SK-N-SH (cell line): Measurements from ENCODE around the gene STAT2. TPM values are rescaled to one million over a fixed set of nuclear protein-coding genes. Genes with fewer than 3 reads are reported as not detected.

Experiments
- CTCF ChIA-PET: fragments of 300-600, 350-600 bp; formaldehyde crosslinking; extraction: SDS; loops from one replicate; lab custom pipeline; 2021; lab: Yijun Ruan, JAX
- POLR2A ChIA-PET: fragments of 350-600 bp; sonication (Branson Sonifier 250); formaldehyde crosslinking; extraction: SDS; loops from one replicate; lab custom pipeline; 2020; ENCODE audit warnings: antibody characterized with exemption, inconsistent platforms; lab: Yijun Ruan, JAX
- DNase-seq: peaks from one replicate; pipeline ENCODE4 v3.0.0; 2012
- H2AFZ ChIP-seq: fragments of 200-600 bp; sonication (generic); 2 replicates; pipeline ENCODE4 v1.8.1; 2016; ENCODE audit warnings: antibody characterized with exemption, mild to moderate bottlenecking, low read depth
- H3F3A ChIP-seq: fragments of 200-600 bp; sonication (generic); replicated peaks from 2 replicates; pipeline ENCODE3; 2016; ENCODE audit warnings: antibody characterized with exemption, mild to moderate bottlenecking; ENCODE audit not compliant: insufficient read depth
- H3K27ac ChIP-seq, 2 experiments: fragments of 200-500 bp in 1 of 2; fragments of 200-600 bp in 1 of 2; sonication (Bioruptor generic) in 1 of 2; sonication (generic), shearing (Covaris generic) in 1 of 2; 2 replicates each; pipeline versions ENCODE4 v1.5.1 to v1.6.1; 2014 to 2016; ENCODE audit warnings: low read depth in 2 of 2, inconsistent platforms in 1 of 2, low read length in 1 of 2, mild to moderate bottlenecking in 1 of 2, mixed read lengths in 1 of 2
- H3K27me3 ChIP-seq: fragments of 200-600 bp; sonication (generic), shearing (Covaris generic); 2 replicates; pipeline ENCODE4 v1.6.1; 2016; ENCODE audit warnings: mixed run types; ENCODE audit not compliant: insufficient read depth
- H3K36me3 ChIP-seq, 2 experiments: fragments of 200-500 bp in 1 of 2; fragments of 200-600 bp in 1 of 2; sonication (Bioruptor generic) in 1 of 2; sonication (generic) in 1 of 2; replicated peaks in 1 of 2; 2 replicates each; pipeline versions ENCODE3 to v1.5.1; 2014 to 2016; ENCODE audit warnings: low read length in 1 of 2, mild to moderate bottlenecking in 1 of 2; ENCODE audit not compliant: insufficient read depth in 2 of 2, control insufficient read depth in 1 of 2
- H3K4me1 ChIP-seq, 2 experiments: fragments of 200-500 bp in 1 of 2; fragments of 200-600 bp in 1 of 2; sonication (Bioruptor generic) in 1 of 2; sonication (generic), shearing (Covaris generic) in 1 of 2; 2 replicates each; pipeline versions ENCODE4 v1.5.1 to v1.6.1; 2014 to 2016; ENCODE audit warnings: low read depth in 1 of 2, low read length in 1 of 2, mixed run types in 1 of 2; ENCODE audit not compliant: insufficient read depth in 2 of 2, control insufficient read depth in 1 of 2
- H3K4me2 ChIP-seq: fragments of 200-600 bp; sonication (generic), shearing (Covaris generic); 2 replicates; pipeline ENCODE4 v1.6.1; 2017; ENCODE audit warnings: mixed run types
- H3K4me3 ChIP-seq, 2 experiments: fragments of 200-500 bp in 1 of 2; fragments of 200-600 bp in 1 of 2; sonication (Bioruptor generic) in 1 of 2; sonication (generic), shearing (Covaris generic) in 1 of 2; 2 replicates each; pipeline versions ENCODE4 v1.5.1 to v1.8.1; 2014 to 2016; ENCODE audit warnings: low read depth in 2 of 2, inconsistent platforms in 1 of 2, low read length in 1 of 2, mild to moderate bottlenecking in 1 of 2, mixed read lengths in 1 of 2, moderate library complexity in 1 of 2
- H3K79me2 ChIP-seq: fragments of 200-600 bp; sonication (generic); 2 replicates; pipeline ENCODE4 v1.8.1; 2017; ENCODE audit warnings: mild to moderate bottlenecking; ENCODE audit not compliant: insufficient read depth
- H3K9ac ChIP-seq: fragments of 200-600 bp; sonication (generic); 2 replicates; pipeline ENCODE4 v1.6.1; 2017; ENCODE audit warnings: mixed run types
- H3K9me2 ChIP-seq: fragments of 200-600 bp; sonication (generic); 2 replicates; pipeline ENCODE4 v1.6.1; 2017; ENCODE audit warnings: mixed run types
- H3K9me3 ChIP-seq: fragments of 200-600 bp; sonication (generic); 2 replicates; pipeline ENCODE4 v1.6.1; 2017; ENCODE audit warnings: mixed run types, mild to moderate bottlenecking, moderate library complexity
- H4K20me1 ChIP-seq: fragments of 200-600 bp; sonication (generic); 2 replicates; pipeline ENCODE4 v1.6.1; 2017; ENCODE audit warnings: mild to moderate bottlenecking, mixed run types; ENCODE audit not compliant: insufficient read depth
- CTCF ChIP-seq: fragments of 200-600 bp; sonication (generic); IDR thresholded peaks from 2 replicates; pipeline ENCODE4 v1.6.1; 2017; ENCODE audit warnings: antibody characterized with exemption, mild to moderate bottlenecking, moderate library complexity
- EP300 ChIP-seq, 2 experiments: IDR thresholded peaks; 2 replicates each; pipeline versions ENCODE4 v1.4.0 to v1.6.1; 2012; ENCODE audit warnings: borderline replicate concordance in 1 of 2, low read depth in 1 of 2, low read length in 1 of 2
- FOSL2 ChIP-seq: IDR thresholded peaks from 2 replicates; pipeline ENCODE4 v1.4.0; 2012; ENCODE audit warnings: low read depth, mild to moderate bottlenecking, moderate library complexity, borderline replicate concordance
- GABPA ChIP-seq: IDR thresholded peaks from 2 replicates; pipeline ENCODE4 v1.4.0; 2012; ENCODE audit warnings: low read depth, mild to moderate bottlenecking
- MXI1 ChIP-seq: IDR thresholded peaks from 2 replicates; pipeline ENCODE4 v1.6.1; 2012; ENCODE audit warnings: mild to moderate bottlenecking, low read depth, low read length, improper control_type of control experiment
- NFIC ChIP-seq: IDR thresholded peaks from 2 replicates; pipeline ENCODE4 v1.4.0; 2012; ENCODE audit warnings: borderline replicate concordance
- REST ChIP-seq: IDR thresholded peaks from 2 replicates; pipeline ENCODE4 v1.6.1; 2012; ENCODE audit warnings: mild to moderate bottlenecking, low read depth, low read length, moderate library complexity
- WGBS: methylation state at CpG from one replicate; pipeline ENCODE4 v1.1.6; 2017; ENCODE audit warnings: low lambda C conversion rate; 5-methylcytosine and 5-hydroxymethylcytosine counted together
- polyA plus RNA-seq, 3 experiments: library from polyadenylated mRNA; depleted of rRNA; stranded (reverse); fragments of >200 nt; gene quantifications; 2 replicates each; pipeline ENCODE4 v1.2.3, GENCODE V29; 2012
- TF ChIP-seq, protein P1 (sequence below): IDR thresholded peaks from 2 replicates; pipeline ENCODE4; 2012

Gene STAT2
- polyA plus RNA-seq, 1 of the 3 experiments (the other 2 are of a cell fraction): 58.1 TPM

- TF ChIP-seq CTCF: no peak
- TF ChIP-seq REST: no peak
- TF ChIP-seq GABPA: no peak
- no peak for TF ChIP-seq NFIC
- no peak for TF ChIP-seq FOSL2
- TF ChIP-seq, protein P1, sequence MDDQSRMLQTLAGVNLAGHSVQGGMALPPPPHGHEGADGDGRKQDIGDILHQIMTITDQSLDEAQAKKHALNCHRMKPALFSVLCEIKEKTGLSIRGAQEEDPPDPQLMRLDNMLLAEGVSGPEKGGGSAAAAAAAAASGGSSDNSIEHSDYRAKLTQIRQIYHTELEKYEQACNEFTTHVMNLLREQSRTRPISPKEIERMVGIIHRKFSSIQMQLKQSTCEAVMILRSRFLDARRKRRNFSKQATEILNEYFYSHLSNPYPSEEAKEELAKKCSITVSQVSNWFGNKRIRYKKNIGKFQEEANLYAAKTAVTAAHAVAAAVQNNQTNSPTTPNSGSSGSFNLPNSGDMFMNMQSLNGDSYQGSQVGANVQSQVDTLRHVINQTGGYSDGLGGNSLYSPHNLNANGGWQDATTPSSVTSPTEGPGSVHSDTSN: no peak
Observed at GRCh38 chr12:56389412-56389811, 29.5 kb upstream of the STAT2 start (continued).

DNA sequence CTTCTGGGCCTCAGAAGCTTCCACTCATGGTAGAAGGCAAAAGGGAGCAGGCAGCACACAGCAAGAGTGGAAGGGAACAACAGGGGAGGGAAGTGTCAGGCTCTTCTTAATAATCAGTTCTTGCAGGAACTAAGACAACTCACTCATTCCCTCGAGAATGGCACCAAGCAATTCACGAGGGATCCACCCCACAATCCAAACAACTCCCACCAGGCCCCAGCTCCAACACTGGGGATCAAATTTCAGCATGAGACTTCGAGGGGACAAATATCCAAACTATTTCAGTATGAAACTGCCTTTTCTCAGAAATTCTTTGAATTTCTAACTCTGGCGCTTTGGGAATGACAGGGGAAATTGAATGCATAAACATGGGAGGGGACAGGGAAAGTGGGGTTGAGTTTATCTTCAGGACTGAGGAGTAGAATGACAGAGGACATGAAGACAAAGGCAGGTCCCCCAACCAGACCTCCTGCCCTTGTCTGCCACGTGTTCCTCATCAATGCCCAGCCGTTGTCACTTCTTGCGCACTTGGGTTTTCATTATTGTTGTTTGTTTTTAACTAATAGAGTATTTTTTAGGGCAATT is 27.3 kb upstream of the STAT2 start:
- CTCF ChIA-PET: interaction anchor here (1.6 kb wide), 1 partner anchor 77 kb away, joined by 5 read pairs; no protein-coding TSS in a partner anchor
- Histone ChIP-seq H3K4me1 (no peaks in the 10 kb centered on the region), H3K4me2 (no peak overlapping the region), H3K9me2 (no peaks in the 10 kb centered on the region), H3K9me3 (no peaks in the 10 kb centered on the region), H3K27me3 (no peaks in the 10 kb centered on the region), H3F3A (no peaks in the 10 kb centered on the region), H3K27ac (no peak overlapping the region), H3K9ac (no peak overlapping the region), H2AFZ (no peak overlapping the region), H4K20me1 (no peaks in the 10 kb centered on the region), H3K79me2 (no peaks in the 10 kb centered on the region), H3K4me3 (no peak overlapping the region), H3K36me3 (no peaks in the 10 kb centered on the region)
- TF ChIP-seq MXI1: no peak
- no peak for TF ChIP-seq EP300 (IDR thresholded peaks at IDR 0.05; ENCODE audit: borderline replicate concordance in 1 of 2, low read depth in 1 of 2, low read length in 1 of 2)
- POLR2A ChIA-PET: no interaction called here
- DNase-seq: no peak
- WGBS: 55% methylated on average over 7 of the region's 7 CpGs
